Epithelial cell of proximal tubule (primary cell): ENCODE data around the gene TAP1. TPM values are rescaled to one million over a fixed set of nuclear protein-coding genes. Genes with fewer than 3 reads are reported as not detected.

Source experiments
- DNase-seq: peaks from one replicate; pipeline ENCODE4 v3.0.0-alpha.2; 2011; ENCODE audit warnings: low read depth
- H3K4me3 ChIP-seq: 2 replicates; pipeline ENCODE4 v1.5.1; 2011; ENCODE audit warnings: low read depth, mild to moderate bottlenecking, low read length
- CTCF ChIP-seq: conservative IDR thresholded peaks from 2 replicates; pipeline ENCODE4 v1.5.1; 2012; ENCODE audit warnings: low read depth, mild to moderate bottlenecking, low read length
- total RNA-seq: library from RNA; depleted of rRNA; stranded (reverse); fragments of >200 nt; gene quantifications from 2 replicates; pipeline ENCODE4 v1.2.3, GENCODE V29; 2015

TAP1 gene, protein sequence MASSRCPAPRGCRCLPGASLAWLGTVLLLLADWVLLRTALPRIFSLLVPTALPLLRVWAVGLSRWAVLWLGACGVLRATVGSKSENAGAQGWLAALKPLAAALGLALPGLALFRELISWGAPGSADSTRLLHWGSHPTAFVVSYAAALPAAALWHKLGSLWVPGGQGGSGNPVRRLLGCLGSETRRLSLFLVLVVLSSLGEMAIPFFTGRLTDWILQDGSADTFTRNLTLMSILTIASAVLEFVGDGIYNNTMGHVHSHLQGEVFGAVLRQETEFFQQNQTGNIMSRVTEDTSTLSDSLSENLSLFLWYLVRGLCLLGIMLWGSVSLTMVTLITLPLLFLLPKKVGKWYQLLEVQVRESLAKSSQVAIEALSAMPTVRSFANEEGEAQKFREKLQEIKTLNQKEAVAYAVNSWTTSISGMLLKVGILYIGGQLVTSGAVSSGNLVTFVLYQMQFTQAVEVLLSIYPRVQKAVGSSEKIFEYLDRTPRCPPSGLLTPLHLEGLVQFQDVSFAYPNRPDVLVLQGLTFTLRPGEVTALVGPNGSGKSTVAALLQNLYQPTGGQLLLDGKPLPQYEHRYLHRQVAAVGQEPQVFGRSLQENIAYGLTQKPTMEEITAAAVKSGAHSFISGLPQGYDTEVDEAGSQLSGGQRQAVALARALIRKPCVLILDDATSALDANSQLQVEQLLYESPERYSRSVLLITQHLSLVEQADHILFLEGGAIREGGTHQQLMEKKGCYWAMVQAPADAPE
- 50.7 and 54.5 TPM in 2 replicates for total RNA-seq

- peak; percentile 64 for DNase-seq
- peak; percentile 76 for TF ChIP-seq CTCF
- H3K4me3 ChIP-seq = peak within 1 kb of the TSS; percentile 88
Observed at GRCh38 chr6:32853541-32854375, at the start of gene TAP1, which contains the start of gene PSMB9. Gene TAP1 (minus strand): TSS chr6:32853704. CDS start chr6:32853636, 68 bp downstream. Gene PSMB9 (plus strand): TSS chr6:32854192. CDS start chr6:32854230, 38 bp downstream.

- peak overlapping the region; percentile 92 for H3K4me3 ChIP-seq
- DNase-seq = no peak
- TF ChIP-seq CTCF = no peak
Observed at GRCh38 chr6:32895006-32895345, 41.5 kb upstream of the TAP1 start.

DNA sequence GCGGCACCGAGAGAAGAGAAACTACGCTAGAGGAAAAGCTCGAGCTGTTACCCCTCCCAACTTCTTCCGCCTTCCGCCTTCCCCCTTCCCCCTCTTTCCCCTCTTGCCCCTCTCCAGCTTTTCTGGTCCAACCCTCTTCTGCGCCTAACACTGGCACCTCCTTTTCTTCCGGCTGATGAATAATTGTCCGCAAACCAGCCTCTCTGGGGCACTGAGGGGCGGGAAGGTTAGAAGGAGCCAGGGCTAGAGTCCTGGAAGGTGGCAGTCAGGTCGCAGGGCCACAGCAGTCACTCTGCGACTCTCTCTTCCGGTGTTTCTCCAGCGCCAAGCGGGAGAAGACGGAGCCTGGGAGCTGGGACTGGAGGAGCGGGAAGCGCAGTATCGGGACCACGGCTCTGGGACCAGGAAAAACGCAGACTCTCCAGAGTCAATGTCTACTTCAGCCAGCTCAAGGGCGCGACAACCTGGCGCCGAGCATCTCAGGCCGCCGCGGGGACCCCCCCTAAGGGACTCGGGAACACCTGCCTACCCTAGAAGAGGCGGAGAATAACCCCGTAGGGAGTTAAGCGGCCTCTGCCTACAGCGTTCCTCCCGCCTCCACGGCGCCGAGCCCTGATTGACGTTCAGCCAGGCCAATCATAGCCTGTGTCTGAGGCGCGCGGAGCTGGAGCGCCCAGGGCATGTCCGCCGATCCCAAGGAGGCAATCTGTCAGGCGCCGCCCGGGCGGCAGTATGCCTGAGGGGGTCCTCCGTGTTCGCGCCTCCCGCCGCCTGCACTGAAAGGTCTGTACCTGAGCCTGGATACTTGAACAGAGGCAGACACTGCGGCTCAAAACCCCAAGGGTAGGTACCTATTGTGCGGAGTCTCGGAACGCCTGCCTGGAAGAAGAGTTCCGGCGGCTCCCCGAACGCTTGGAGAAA, 40.8 kb upstream of the TAP1 start:
- DNase-seq = peak; percentile 37
- peak overlapping the region; percentile 92 for H3K4me3 ChIP-seq
- peak; percentile 9 for TF ChIP-seq CTCF

DNA sequence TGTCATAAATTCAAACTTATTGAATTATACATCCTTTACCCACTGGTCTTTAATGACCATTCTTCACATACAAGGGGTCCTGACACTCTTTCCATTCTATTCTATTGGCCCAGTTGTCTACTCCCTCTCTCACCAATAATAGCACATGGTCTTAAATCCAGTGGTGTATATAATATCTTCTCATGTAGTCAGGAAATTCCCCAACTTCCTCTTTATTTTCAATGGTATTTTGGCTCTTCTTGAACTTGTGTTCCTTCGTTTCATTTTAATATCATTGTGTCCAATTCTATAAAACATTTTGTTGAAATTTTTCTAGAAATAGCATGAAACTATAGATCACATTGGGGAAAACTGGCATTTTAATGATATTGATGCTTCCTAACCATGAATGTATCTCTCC, 37.3 kb upstream of the TAP1 start:
- no peak for DNase-seq
- no peak for TF ChIP-seq CTCF
- H3K4me3 ChIP-seq = no peak overlapping the region

DNA sequence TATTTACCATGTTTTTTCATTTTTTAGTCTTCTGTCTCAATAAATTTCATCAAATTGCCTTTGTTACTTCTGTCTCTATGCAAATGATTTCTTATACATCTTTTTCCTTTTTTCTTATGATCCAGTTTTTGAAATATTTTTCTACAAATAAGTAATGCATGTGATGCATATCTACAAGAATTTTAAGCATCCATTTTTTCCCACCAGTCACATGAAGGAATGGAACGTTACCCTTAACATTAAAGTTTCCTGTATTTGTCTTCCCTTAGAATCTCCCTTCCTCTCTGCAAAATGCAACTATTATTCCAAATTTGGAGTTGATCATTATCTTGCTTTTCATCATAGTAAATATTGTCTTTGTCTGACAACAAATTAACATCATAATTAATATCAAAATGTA, 36.0 kb upstream of the TAP1 start:
- DNase-seq = no peak
- H3K4me3 ChIP-seq = no peak overlapping the region
- TF ChIP-seq CTCF = no peak

DNA sequence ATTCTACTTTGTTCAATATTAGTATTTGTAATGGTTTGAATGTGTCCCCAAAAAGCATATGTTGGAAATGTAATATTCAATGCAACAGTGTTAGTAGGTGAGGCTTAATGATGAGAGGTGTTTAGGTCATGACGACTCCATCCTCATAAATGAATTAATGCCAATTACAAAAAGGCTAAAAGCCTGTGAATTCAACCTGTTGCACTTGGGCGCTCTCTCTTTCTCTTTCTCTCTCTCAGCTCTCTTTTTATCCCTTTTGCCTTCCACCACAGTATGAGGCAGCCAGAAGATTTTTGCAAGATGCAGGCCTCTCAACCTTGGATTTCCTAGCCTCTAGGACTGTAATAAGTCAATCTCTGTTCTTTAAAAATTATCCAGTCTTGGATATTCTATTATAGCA, 35.1 kb upstream of the TAP1 start:
- no peak for DNase-seq

More for the DNA sequence above, 35.1 kb upstream of the TAP1 start:
- no peak for TF ChIP-seq CTCF
- no peak overlapping the region for H3K4me3 ChIP-seq
